GM12873 (cell line): Measurements from ENCODE around the gene PPIB.

Experiments
- TF ChIP-seq, protein P1 (sequence below): IDR thresholded peaks from 2 replicates; pipeline ENCODE4 v1.5.1; 2012; ENCODE audit warnings: low read depth, mild to moderate bottlenecking, moderate library complexity, low read length, control low read depth; ENCODE audit not compliant: insufficient read depth; ENCODE audit errors: missing control alignments

Gene PPIB

DNA sequence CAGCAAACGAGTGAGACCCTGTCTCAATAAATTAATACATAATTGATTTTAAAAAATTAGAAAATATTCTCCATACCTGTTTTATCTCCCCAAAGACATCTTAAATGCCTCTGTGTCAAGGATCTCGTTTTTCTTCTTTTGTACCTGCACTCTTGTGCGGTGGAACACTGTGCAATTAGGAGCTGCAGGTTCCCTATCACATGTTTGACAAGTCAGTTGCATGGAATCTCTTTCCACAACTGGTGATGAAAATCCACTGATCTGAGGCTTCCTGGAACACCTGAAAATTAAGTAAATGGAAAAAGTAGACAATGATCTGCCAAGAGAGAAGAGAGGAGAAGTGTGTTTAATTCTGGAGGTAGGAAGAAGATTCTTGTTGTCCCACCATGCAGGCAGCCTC, 14.2 kb downstream of the PPIB start:
- TF ChIP-seq, protein P1, sequence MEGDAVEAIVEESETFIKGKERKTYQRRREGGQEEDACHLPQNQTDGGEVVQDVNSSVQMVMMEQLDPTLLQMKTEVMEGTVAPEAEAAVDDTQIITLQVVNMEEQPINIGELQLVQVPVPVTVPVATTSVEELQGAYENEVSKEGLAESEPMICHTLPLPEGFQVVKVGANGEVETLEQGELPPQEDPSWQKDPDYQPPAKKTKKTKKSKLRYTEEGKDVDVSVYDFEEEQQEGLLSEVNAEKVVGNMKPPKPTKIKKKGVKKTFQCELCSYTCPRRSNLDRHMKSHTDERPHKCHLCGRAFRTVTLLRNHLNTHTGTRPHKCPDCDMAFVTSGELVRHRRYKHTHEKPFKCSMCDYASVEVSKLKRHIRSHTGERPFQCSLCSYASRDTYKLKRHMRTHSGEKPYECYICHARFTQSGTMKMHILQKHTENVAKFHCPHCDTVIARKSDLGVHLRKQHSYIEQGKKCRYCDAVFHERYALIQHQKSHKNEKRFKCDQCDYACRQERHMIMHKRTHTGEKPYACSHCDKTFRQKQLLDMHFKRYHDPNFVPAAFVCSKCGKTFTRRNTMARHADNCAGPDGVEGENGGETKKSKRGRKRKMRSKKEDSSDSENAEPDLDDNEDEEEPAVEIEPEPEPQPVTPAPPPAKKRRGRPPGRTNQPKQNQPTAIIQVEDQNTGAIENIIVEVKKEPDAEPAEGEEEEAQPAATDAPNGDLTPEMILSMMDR = no peak

DNA sequence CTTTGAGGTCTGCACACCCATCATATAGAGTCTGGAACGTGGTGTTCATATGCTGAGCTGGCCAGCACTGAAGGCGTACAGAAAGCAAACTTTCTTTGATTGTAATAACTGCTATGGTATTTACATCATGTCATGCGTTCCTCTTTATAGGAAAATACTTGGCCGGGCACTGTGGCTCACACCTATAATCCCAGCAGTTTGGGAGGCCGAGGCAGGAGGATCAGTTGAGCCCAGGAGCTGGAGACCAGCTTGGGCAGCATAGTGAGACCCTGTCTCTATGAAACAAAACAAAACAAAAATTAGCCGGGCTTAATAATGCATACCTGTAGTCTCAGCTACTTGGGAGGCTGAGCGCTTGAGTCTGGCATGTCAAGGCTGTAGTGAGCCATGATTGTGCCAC, 14.7 kb downstream of the PPIB start:
- TF ChIP-seq, protein P1 = no peak

DNA sequence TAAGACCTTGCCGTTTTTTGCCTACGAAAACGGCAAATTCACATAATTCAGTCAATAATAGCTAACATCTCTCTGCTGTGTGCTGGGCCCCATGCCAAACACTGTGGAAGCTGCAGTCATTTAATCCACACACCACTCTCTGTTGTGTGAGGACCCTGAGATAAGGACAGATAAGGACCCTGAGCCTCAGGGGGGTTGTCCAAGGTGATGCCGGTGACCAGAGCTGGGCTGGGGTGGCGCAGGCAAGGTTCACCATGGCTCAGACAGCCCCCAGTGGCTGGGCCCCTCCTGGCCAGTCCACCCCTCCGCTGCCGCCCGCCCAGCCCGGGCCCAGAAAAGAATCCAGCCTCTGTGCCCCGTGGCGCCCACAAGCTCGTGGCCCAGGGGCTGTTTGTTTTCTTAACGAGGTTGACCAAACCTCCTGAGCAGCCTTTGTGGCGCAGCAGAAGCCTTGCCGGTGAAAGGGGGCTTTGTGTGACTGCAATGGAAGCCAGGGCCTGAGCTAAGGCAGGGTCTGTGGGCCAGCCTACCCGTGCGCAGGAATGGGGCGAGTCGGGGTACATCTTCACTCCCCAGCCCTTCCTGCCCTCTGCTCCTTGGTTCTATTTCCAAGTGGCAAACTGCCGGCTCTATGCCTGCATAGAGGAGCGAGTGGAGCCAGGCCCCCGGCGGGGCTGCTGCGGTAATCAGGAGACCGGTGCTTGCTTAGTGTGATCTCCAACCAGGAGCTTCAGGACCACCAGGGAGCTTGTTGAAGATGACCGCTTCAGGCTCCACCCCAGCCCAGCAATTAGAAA, 15.7 kb downstream of the PPIB start:
- TF ChIP-seq, protein P1 = no peak

DNA sequence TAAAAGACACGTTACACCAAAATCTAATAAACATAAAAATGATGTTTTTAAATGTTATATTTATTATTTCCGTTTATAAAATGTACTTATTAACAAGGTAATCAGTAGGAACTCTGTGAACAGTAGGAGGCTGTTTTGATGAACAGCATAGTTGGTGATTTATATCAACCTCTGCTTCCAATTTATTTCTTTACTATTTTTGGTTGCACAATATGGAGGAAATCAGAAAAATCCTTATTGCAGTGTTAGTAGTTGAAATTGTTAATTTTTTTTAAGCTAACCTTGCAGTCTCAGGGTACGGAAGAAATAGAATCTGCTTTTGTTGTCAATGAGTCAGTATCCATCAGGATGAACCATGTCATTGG, 16.3 kb downstream of the PPIB start:
- TF ChIP-seq, protein P1 = no peak

DNA sequence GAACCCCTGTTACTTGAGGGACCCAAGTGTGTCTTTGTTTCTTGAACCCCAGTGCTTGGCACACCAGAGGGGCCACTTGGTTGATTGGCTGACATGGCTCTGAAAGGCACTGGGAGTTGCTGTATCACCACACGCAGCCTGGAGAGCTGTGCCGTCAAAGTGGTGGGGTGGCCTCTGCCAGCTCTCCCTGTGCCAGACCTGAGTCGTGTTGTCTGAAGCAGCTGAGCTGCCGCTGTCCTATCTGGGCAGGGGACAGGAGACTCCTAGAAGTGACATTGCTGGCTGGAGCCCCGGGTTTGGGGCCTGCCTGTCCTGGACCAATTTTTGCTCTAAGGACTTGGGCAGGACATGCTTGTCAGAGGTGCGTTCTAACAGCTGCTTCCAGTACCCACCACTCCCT, 16.8 kb downstream of the PPIB start:
- TF ChIP-seq, protein P1 = no peak

DNA sequence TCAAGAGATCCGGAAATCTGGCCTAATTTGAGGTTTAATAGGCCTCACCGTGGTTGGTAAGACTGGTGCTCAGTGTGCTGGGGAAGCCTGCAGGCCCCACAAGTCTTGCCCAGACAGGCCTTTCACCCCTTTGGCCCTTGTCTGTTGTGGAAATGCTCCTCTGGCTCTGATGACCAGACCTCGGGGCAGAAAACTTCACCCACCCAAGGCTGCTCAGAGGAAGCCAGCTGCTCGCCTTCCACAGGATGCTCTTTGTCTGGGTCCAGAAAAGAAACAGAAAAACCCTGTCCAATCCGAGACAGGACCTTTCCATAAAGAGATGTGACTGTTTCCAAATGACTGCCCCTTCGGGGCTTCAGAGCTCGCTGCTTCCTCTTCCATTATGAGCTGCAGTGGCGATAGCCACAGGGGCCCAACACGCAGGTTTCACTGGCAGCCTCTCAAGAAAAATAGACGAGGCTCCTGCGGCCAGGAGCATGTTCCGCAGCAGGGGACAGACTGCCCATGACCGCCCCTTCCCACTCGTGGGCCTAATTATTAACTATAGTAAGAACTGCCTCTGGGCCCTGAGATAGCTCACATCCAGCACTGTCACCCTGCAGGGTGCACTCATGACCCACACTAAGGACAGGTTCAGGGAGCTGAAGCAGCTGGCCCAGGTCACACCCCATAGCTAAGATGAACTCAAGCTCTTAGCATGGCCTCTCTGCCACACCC, 18.1 kb downstream of the PPIB start:
- TF ChIP-seq, protein P1 = no peak

DNA sequence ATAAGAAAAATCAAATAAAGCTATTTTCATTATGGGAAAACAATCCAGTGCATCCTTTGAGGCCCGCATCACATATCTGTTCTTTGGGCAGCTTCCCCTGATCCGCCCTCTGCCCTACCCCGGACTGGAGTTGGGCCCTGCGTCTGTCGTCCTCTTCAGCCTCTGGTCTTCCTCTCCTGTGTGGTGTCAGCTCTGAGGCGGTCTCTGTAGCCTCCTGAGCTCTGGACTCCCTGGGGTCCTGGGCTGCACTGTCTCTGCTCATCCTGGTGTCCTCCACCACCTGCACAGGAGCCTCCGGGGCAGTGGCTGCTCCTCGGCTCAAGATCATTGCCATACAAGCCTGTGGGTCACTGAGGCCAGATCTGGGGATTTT, 18.6 kb downstream of the PPIB start:
- TF ChIP-seq, protein P1 = no peak
